T-helper 2 cell treated with Interferon-gamma antibody and Interleukin-4, amounts not matched to agents 5 μg/mL and 100 μg/mL, for 36 hours (primary cell): ENCODE measurements around the gene PLEKHM3.

Source experiments
- DNase-seq: peaks from one replicate; pipeline ENCODE4 v3.0.0; 2021; ENCODE audit warnings: low spot score
- H3K27ac Mint-ChIP-seq: one replicate; pipeline ENCODE4 v1.8.0; 2021; ENCODE audit warnings: mild to moderate bottlenecking, mixed read lengths
- H3K27me3 Mint-ChIP-seq: one replicate; pipeline ENCODE4 v1.8.0; 2021; ENCODE audit warnings: low read depth, mixed read lengths
- H3K36me3 Mint-ChIP-seq: one replicate; pipeline ENCODE4 v1.8.0; 2021; ENCODE audit warnings: low read depth, mixed read lengths
- H3K4me1 Mint-ChIP-seq: one replicate; pipeline ENCODE4 v1.8.0; 2021; ENCODE audit warnings: low read depth, mixed read lengths
- H3K4me3 Mint-ChIP-seq: one replicate; pipeline ENCODE4 v1.8.0; 2022; ENCODE audit warnings: mild to moderate bottlenecking, moderate library complexity, mixed read lengths
- H3K9me3 Mint-ChIP-seq: one replicate; pipeline ENCODE4 v1.8.0; 2021; ENCODE audit warnings: mixed read lengths

PLEKHM3 gene

GRCh38 chr2:207863345-207863744, 162.0 kb downstream of the PLEKHM3 start:
- no peak for DNase-seq
- H3K36me3 Mint-ChIP-seq, result no peaks in the 10 kb centered on the region
- H3K27ac Mint-ChIP-seq, result no peak overlapping the region
- H3K9me3 Mint-ChIP-seq, result no peaks in the 10 kb centered on the region
- H3K27me3 Mint-ChIP-seq, result no peaks in the 10 kb centered on the region
- H3K4me3 Mint-ChIP-seq, result no peak overlapping the region
- H3K4me1 Mint-ChIP-seq, result no peaks in the 10 kb centered on the region

GRCh38 chr2:207861789-207862188, 163.5 kb downstream of the PLEKHM3 start:
- Mint-ChIP-seq H3K4me3 (no peak overlapping the region), H3K36me3 (no peaks in the 10 kb centered on the region), H3K27me3 (no peaks in the 10 kb centered on the region), H3K4me1 (no peaks in the 10 kb centered on the region), H3K9me3 (no peaks in the 10 kb centered on the region), H3K27ac (no peak overlapping the region)
- no peak for DNase-seq

- Mint-ChIP-seq H3K4me3 (no peak overlapping the region), H3K27ac (no peak overlapping the region), H3K36me3 (no peaks in the 10 kb centered on the region), H3K27me3 (no peaks in the 10 kb centered on the region), H3K4me1 (no peaks in the 10 kb centered on the region), H3K9me3 (no peaks in the 10 kb centered on the region)
- no peak for DNase-seq
Measured at GRCh38 chr2:207860685-207861084, 164.6 kb downstream of the PLEKHM3 start.

GRCh38 chr2:207855591-207855990, 169.7 kb downstream of the PLEKHM3 start:
- no peak overlapping the region for H3K27ac Mint-ChIP-seq
- no peaks in the 10 kb centered on the region for H3K9me3 Mint-ChIP-seq
- DNase-seq, result no peak
- H3K27me3 Mint-ChIP-seq, result no peaks in the 10 kb centered on the region
- H3K4me1 Mint-ChIP-seq, result no peaks in the 10 kb centered on the region
- no peaks in the 10 kb centered on the region for H3K36me3 Mint-ChIP-seq
- H3K4me3 Mint-ChIP-seq, result no peak overlapping the region

GRCh38 chr2:207854484-207855440, 170.6 kb downstream of the PLEKHM3 start:
- Mint-ChIP-seq H3K9me3 (no peaks in the 10 kb centered on the region), H3K27me3 (no peaks in the 10 kb centered on the region)
- DNase-seq, result no peak

GRCh38 chr2:207852791-207853190, 172.5 kb downstream of the PLEKHM3 start:
- H3K9me3 Mint-ChIP-seq, result no peaks in the 10 kb centered on the region
- H3K27me3 Mint-ChIP-seq, result no peaks in the 10 kb centered on the region
- no peak for DNase-seq
- H3K27ac Mint-ChIP-seq, result no peak overlapping the region
- H3K36me3 Mint-ChIP-seq, result no peaks in the 10 kb centered on the region
- no peak overlapping the region for H3K4me3 Mint-ChIP-seq
- H3K4me1 Mint-ChIP-seq, result no peaks in the 10 kb centered on the region

More at GRCh38 chr2:207854484-207855440, 170.6 kb downstream of the PLEKHM3 start:
- no peaks in the 10 kb centered on the region for H3K36me3 Mint-ChIP-seq
- H3K4me3 Mint-ChIP-seq, result no peak overlapping the region
- no peaks in the 10 kb centered on the region for H3K4me1 Mint-ChIP-seq
- H3K27ac Mint-ChIP-seq, result no peak overlapping the region

GRCh38 chr2:207849443-207849842, 175.9 kb downstream of the PLEKHM3 start:
- no peak overlapping the region for H3K4me3 Mint-ChIP-seq
- no peaks in the 10 kb centered on the region for H3K4me1 Mint-ChIP-seq
- H3K27me3 Mint-ChIP-seq, result no peaks in the 10 kb centered on the region
- H3K27ac Mint-ChIP-seq, result no peak overlapping the region
- no peaks in the 10 kb centered on the region for H3K36me3 Mint-ChIP-seq
- H3K9me3 Mint-ChIP-seq, result no peaks in the 10 kb centered on the region
- no peak for DNase-seq

- H3K27me3 Mint-ChIP-seq, result no peaks in the 10 kb centered on the region
- H3K36me3 Mint-ChIP-seq, result no peaks in the 10 kb centered on the region
- no peak overlapping the region for H3K4me3 Mint-ChIP-seq
- no peaks in the 10 kb centered on the region for H3K4me1 Mint-ChIP-seq
- DNase-seq, result no peak
- H3K9me3 Mint-ChIP-seq, result no peaks in the 10 kb centered on the region
- no peak overlapping the region for H3K27ac Mint-ChIP-seq
Measured at GRCh38 chr2:207848545-207848928, 176.8 kb downstream of the PLEKHM3 start.

GRCh38 chr2:207847807-207848544, 177.4 kb downstream of the PLEKHM3 start:
- H3K9me3 Mint-ChIP-seq, result no peaks in the 10 kb centered on the region
- no peak for DNase-seq
- no peaks in the 10 kb centered on the region for H3K4me1 Mint-ChIP-seq
- H3K27ac Mint-ChIP-seq, result no peak overlapping the region
- no peaks in the 10 kb centered on the region for H3K27me3 Mint-ChIP-seq
- H3K4me3 Mint-ChIP-seq, result no peak overlapping the region
- H3K36me3 Mint-ChIP-seq, result no peaks in the 10 kb centered on the region

- Mint-ChIP-seq H3K4me1 (no peaks in the 10 kb centered on the region), H3K9me3 (no peaks in the 10 kb centered on the region), H3K27ac (no peak overlapping the region), H3K4me3 (no peak overlapping the region), H3K27me3 (no peaks in the 10 kb centered on the region), H3K36me3 (no peaks in the 10 kb centered on the region)
- DNase-seq, result no peak
Measured at GRCh38 chr2:207847098-207847806, 178.1 kb downstream of the PLEKHM3 start.

GRCh38 chr2:207845202-207845864, 180.0 kb downstream of the PLEKHM3 start:
- no peaks in the 10 kb centered on the region for H3K36me3 Mint-ChIP-seq

GRCh38 chr2:207844648-207845047, 180.7 kb downstream of the PLEKHM3 start:
- Mint-ChIP-seq H3K4me1 (no peaks in the 10 kb centered on the region), H3K27me3 (no peaks in the 10 kb centered on the region), H3K4me3 (no peak overlapping the region), H3K36me3 (no peaks in the 10 kb centered on the region), H3K27ac (no peak overlapping the region), H3K9me3 (no peaks in the 10 kb centered on the region)
- DNase-seq, result no peak

More at GRCh38 chr2:207845202-207845864, 180.0 kb downstream of the PLEKHM3 start:
- Mint-ChIP-seq H3K27me3 (no peaks in the 10 kb centered on the region), H3K4me1 (no peaks in the 10 kb centered on the region), H3K9me3 (no peaks in the 10 kb centered on the region), H3K4me3 (no peak overlapping the region), H3K27ac (no peak overlapping the region)
- no peak for DNase-seq

GRCh38 chr2:207840101-207840500, 185.2 kb downstream of the PLEKHM3 start:
- DNase-seq, result no peak
- Mint-ChIP-seq H3K27ac (no peak overlapping the region), H3K4me3 (no peak overlapping the region), H3K4me1 (no peaks in the 10 kb centered on the region), H3K27me3 (no peaks in the 10 kb centered on the region), H3K36me3 (no peaks in the 10 kb centered on the region), H3K9me3 (no peaks in the 10 kb centered on the region)
